ENCODE results near the gene CEP85L.

Gene CEP85L

DNA sequence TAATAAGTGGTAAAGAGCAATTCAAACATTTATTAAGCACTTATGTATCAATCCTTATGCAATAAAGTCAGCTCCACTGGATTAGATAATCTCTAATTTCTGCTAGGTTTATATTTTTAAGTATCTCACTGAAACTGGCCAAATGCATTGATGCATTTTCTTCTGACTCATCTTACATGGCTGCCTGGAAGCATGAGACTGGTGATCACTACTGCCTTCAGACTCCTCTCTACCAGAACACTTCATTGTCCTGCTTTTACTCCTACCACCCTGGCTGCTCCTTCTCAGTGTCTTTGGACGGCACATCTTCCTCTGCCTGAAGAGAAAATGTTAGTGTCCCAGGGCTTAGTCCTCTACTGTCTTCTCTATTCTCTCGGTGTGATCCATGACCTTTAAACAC lies 7.4 kb downstream of the CEP85L start:
- TF ChIP-seq, protein P1, sequence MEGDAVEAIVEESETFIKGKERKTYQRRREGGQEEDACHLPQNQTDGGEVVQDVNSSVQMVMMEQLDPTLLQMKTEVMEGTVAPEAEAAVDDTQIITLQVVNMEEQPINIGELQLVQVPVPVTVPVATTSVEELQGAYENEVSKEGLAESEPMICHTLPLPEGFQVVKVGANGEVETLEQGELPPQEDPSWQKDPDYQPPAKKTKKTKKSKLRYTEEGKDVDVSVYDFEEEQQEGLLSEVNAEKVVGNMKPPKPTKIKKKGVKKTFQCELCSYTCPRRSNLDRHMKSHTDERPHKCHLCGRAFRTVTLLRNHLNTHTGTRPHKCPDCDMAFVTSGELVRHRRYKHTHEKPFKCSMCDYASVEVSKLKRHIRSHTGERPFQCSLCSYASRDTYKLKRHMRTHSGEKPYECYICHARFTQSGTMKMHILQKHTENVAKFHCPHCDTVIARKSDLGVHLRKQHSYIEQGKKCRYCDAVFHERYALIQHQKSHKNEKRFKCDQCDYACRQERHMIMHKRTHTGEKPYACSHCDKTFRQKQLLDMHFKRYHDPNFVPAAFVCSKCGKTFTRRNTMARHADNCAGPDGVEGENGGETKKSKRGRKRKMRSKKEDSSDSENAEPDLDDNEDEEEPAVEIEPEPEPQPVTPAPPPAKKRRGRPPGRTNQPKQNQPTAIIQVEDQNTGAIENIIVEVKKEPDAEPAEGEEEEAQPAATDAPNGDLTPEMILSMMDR (IDR thresholded peaks at IDR 0.05) = no peak

DNA sequence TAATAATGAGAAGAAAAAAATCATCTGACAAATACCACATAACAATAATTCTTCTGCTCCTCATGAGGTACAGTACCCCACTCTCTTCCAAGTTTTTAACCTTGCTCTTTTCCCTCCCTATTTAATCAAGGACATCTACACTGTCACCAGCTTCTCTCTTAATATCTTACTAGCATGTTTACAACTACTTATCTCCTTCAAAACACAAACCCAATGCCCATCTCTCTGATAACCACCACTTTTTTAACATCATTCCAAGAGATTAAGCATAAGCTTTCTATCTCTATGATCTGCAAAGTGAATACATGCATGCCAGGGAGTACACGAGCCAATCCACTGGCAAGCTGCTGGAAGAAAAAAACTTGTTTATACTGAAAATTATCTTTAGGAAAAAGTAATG lies 10.3 kb downstream of the CEP85L start:
- TF ChIP-seq, protein P1 (IDR thresholded peaks at IDR 0.05) = no peak

DNA sequence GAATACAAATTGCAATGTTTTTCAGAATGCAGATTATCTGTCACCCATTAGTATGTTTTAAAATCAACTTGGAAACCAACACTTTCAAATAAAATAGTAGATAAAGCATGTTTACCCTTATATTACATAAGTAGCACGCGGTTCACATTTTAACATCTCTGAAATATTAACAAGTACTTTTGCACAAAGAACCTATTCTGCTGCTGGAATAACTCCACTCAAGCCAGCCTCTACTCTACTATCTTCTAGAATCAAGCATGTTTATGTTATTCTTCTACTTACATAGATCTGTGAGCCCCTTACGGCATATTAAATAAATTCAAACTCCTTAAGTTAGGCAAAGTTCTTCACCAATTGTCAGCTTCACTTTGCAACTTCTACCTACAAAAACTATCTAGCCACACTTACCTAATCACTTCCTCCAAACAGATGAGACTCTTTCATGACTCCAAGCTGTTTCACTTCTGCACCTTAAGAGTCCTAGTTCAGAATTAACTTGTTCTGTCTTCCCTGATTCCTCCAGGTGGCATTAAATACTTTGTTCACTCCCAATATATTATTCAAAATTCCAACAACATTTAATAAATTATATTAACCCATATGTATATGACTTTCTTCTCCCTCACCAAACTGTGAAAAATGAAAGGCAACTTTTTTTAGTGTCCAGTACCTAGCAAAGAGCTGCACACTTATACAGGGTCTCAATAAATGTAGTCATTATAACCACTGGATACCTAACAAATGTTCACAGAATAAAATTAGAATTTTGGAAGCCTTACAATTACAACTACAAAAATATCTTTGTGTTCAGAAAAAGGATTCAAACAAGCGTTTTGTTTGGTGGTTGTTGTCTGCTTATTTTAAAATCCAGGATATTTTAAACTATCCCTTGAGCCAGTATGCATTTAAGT lies 12.1 kb downstream of the CEP85L start:
- TF ChIP-seq, protein P1 (IDR thresholded peaks at IDR 0.05) = no peak

DNA sequence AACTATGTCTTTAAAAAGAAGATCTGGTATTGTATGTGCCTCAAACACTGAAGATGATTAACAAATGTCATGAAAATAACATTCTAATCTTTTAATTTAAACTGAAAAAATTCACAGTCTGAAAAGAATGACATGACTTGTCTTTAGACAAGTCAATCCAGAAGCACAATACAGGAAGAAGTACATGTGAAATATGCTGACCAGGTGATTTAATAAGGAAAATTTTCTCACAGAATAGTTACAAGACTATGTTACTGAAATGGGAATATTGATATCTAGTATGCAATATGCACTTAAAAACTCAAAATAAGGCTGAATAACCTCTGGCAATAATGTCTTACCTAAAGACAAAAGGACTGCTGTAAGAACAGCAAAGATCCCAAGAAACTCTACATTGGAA lies 13.1 kb downstream of the CEP85L start:
- TF ChIP-seq, protein P1 (IDR thresholded peaks at IDR 0.05) = no peak

DNA sequence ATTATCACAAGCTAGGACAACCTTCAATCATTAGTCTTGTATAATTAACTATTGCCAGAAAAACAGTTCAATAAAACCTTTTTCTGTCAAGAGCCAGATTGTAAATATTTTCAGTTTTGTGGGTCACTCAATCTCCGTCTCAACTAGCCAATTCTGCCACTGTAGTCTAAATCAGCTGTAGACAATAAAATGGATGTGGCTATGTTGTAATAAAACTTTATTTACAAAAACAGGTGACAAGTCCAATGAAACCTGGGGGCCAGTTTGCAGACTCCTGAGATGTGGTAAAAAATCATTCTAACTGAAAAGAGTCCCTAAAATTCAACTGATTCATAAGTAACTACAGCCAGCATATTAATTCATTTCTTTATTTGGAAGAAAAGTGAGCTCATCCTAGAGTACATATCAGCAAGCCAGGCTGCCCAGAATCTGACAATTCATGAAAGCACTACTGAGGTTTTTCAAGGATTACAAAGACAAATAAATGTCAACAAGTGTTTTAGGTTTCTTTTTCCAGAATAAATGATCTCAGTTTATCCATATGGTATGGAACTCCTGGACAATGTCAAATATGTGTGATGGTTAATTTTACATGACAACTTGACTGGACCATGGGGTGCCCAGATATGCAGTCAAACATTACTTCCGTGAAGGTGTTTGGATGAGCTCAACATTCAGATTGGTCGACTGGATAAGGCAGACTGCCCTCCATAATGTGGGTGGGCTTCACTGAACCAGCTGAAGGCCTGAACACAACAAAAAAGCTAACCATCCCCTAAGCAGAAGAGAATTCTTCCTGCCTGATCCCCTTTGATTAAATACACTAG lies 15.3 kb downstream of the CEP85L start:
- TF ChIP-seq, protein P1 (IDR thresholded peaks at IDR 0.05) = no peak

DNA sequence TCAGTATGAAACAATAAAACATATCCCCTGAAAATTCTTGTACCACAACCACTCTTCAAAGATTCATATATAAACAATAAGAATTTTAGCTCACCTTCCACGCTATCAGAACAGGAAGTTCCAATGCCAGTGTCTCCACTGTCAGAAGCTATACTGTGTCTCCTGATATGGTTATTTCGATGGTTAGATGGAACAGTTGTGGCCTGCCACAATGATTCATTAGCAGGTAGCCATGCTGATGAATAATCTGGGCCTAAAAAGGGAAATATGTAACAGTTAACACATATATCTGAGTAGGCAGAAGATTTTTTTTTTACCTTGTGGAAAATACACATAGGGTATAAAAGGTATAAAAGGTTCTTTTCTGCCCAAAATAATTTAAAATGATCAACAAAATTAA lies 19.0 kb downstream of the CEP85L start:
- TF ChIP-seq, protein P1 (IDR thresholded peaks at IDR 0.05) = no peak

DNA sequence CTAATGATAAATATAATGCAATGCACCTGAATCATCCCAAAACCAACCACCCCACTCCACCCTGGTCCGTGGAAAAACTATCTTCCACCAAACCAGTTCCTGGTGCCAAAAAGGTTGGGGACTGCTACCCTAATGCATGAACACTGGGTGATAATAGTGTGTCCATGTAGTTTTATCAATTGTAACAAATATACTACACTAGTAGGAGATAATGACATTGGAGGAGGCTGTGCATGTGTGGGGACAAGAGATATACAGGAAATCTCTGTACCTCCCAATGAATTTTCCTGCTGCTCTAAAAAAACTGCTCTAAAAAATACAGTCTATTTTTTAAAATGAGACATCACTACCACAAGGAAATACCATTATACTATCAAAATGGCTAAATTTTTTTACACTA lies 20.5 kb downstream of the CEP85L start:
- TF ChIP-seq, protein P1 (IDR thresholded peaks at IDR 0.05) = no peak
